ENCODE results near the gene C1GALT1C1L. TPM values are rescaled to one million over a fixed set of nuclear protein-coding genes. Genes with fewer than 3 reads are reported as not detected.
"Not testable (repeated sequence)": the region's sequence is repeated elsewhere in the genome, so short reads cannot be mapped to it uniquely, and the experiment has no call there.

The C1GALT1C1L gene
- total RNA-seq (2014; rRNA removed; shearing (Covaris generic)) = 0.12 and 1.3 TPM in 2 replicates

DNA sequence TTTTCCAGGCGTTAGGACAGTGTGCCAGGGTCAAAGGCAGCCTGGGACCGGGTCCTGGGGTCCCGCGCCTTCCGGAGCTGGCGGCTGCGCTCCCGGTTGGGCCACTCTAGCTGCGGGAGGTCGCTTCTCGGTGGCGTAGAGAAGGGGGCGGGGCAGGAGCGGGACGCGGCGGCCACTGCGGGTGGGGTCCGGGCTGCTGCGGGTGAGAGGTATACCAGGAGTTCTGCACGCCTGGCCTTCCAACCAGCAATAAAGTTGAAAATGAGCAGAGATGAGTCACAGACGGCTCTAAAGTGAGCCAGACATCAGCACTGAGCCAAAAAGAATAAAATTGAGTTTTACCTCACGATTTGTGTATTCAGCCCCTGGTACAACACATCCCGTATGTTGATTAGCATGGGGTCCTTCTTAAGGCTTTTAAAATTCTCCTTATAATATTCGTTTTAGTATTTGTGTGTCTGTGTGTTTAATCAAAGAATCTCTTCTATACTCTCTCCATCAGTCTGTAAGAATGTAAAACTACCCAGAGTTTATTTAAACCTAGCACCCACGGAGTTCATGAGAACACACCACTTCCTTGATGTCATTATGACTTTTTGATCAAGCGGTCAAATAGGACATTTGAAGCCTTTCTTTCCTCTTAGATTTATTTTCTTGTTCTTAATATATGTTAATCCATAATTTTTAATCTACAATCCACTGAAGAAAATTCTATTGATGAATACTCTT is at the start of gene C1GALT1C1L:
Gene C1GALT1C1L (minus strand): TSS at position 108 of the 729 bp plus-strand sequence. CDS start 107 bp downstream, at position 1.
- DNase-seq (ENCODE audit: low read depth) = peak; percentile 70

DNA sequence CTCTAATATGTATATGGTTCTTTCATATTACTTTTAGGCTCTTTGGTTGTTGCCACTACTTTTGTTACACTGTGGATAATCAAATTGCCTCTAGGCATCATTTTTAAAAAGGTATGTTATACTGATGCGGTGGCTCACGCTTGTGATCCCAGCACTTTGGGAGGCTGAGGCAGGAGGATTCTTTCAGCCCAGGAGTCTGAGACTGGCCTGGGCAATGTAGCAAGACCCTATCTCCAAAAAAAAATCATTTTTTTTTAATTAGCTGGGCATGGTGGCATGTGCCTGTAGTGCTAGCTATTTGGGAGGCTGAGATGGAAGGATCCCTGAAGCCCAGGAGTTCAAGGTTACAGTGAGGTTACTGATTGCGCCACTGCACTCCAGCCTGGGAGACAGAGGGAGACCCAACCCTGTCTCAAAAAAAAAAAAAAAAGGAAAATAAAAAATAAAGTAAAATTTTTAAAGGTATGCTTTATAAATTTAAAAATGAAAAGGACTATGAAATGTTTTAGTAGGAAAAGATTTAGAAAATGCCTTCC is 49.5 kb upstream of the C1GALT1C1L start:
- no peak for DNase-seq (ENCODE audit: low read depth)

DNA sequence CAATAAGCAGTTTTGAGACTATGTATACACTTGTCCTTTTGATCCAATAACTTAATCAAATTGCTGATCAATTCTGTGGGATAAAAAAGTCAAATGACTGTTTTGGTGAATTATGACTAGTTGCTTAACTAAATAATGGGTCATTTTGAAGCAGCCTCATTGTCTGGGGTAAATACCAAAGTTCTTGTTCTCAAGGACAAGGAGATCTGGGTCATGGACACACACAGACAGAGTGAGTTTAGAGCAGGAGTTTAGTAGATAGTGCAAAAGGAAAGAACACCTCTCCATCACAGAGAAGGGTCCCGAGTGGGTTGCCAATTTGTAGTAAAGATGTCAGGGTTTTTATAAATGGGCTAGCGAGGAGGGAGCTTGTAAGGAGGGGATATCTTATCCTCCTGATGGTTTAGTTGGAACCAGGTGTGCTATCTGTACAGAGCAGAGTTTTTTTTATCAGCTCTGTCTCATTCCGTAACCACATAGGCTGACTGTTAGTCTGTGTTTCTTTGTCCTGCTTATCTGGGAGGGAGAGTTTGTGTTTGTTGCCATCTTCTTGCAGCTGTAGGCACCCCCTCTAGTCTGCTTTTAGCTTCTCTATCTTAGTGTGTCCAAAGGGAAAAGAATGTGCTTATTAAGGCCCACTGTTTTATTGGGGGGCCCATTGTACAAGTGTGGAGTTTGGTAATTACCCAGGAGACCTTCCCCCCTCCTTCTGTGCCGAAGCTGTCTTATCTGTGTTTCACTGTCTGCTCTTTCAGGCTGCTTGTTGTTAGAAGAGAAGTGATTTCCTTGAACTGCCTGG is 48.7 kb upstream of the C1GALT1C1L start:
- DNase-seq (ENCODE audit: low read depth) = no peak

DNA sequence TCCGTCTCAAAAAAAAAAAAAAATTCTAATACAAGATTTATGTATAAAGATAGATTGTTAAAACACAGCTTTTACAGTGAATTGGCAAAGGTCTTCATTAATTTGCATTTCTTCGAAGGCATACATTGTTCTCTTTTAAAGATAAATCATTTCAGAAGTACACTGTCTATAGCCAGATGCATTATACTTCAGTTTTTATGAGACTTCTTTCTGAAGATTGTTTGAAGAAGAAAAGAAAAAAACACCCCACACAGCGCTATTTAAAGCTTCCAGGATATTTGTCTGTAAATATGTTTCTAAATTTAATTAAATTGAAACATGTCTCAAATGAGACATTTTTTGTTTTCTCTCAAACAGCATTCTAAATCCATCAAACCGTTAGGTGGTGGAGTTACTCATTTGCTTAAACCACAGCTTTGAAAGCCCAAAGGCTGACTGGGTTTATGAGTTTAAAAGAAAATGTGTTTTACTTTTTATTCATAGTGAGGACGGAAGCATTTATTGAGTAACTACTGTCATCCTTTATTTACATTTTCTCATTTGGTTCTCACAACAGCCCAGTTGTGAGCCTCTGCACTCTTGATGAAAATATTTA is 42.4 kb upstream of the C1GALT1C1L start:
- DNase-seq (ENCODE audit: low read depth) = no peak

DNA sequence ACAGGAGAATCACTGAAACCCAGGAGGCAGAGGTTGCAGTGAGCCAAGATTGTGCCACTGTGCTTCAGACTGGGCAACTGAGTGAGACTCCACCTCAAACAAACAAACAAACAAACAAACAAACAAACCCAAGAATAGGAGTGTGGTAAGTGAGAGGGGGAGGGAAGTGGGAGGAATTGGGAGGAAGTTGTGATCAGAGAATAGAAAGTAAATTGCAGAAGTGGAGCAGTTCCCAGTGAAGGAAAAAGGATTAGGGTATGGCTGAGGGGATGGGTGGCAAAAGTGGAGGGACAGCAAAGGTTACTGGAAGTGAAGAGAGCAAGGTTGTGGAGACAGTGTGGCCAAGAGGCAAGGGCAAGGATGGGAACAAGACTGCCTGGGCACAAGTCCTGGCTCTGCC is 41.1 kb upstream of the C1GALT1C1L start:
- no peak for DNase-seq (ENCODE audit: low read depth)

DNA sequence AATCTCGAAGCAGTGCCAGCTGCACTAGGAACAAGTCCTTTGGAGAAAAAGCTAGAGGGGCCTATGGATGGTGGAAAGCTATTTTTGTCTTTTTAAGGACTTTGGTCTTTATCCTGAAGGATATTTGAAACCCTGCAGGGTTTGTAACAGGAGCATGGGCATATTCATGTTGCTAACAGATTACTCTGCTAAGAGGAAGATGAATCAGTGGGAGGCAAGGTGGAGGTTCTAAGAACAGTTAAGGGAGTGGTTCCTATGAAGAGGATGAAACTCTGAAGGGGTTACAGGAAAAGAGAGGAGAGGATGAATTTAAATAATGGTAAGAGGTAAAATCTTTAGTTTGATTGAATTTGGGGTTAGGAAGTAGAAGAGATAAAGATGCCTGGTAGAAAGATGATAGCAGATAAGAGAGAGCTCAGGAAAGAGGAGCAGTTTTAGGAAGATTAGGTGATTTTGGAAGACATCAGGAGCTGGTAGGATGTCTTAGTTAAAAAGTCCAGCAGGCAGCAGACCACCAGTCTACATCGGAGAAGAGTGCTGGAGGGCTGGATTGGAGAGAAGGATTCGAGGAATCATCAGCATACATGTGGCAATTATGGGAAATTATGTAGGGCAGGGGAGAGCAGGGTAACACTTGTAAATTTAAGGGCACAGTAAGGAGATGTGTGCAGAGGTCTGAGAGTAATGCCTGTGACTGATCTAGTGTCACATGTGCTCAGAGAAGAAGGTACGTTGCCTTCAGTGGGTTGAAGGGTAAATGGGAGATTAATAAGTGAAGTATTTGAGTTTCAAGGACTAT is 39.3 kb upstream of the C1GALT1C1L start:
- no peak for DNase-seq (ENCODE audit: low read depth)

DNA sequence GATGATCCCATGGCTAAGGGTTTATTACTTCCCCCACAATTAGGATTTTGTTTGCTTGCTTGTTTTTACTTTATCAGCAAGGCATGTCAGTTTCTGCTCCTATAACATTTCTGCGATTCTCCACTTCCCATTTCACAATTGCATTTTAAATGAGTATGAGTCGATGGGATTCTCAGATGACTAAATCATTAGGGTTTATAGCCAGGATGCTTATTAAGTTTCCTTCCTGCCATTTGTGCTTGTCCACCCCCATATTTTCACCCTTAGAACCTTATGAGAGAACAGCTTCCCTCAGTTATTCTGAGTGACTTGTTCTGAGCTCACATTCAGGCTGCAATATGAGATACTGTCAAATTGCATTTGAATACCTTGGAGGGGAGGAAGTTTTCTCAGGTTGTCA is 37.9 kb upstream of the C1GALT1C1L start:
- DNase-seq (ENCODE audit: low read depth) = peak; percentile 15

DNA sequence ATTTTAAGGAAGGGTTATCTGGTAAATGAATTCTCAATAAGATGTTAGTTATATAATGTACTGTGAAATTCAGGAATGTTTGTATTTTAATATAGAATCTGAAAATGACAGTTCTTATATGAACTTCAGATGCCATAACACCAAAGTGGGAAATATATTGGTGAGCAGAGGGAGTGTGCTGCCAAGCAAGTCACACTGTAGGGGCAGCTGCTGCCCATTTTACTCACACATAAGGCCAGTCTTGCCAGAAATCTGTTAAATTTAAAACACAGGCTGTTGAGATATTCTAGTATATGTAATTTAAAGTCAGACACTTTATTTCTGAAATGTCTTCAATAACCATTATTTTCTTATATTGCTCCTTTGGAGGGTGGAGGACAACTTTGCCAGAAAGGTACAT is 34.6 kb upstream of the C1GALT1C1L start:
- no peak for DNase-seq (ENCODE audit: low read depth)

DNA sequence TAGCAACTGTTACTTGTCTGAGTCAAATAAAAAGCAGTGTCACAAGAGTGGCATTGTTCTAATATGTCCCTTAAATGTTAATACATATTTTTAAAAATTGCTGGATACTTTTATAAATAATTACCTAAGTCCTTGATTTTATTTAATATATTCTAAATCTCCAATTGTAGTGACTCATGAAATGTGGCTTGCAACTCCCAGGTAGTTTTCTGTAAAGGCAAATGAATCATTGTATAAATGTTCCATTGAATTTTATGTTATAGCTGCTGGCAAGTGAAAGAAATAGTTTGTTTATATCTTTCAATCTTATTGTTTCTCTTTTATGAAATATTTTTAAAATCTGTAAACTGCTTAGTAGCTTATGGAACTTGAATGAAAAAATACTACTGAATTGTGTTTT is 32.7 kb upstream of the C1GALT1C1L start:
- no peak for DNase-seq (ENCODE audit: low read depth)

DNA sequence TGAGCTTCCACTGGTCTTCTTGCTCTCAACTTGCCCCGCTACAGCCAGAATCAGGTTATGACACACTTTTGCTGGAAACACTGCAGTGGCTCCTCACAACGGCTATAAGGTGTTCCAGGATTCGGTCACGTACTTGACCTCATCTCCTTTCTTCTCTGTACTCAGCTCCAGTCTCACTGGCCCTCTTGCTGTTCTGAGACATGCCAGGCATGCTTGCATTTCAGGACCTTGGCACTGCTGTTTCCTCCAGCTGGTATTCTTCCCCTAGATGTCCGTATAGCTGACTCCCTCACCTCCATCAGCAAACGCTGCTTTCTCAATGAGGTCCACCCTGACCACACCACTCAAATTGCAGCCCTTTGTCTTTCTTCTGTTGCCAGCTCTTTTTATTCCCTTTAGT is 31.9 kb upstream of the C1GALT1C1L start:
- no peak for DNase-seq (ENCODE audit: low read depth)

DNA sequence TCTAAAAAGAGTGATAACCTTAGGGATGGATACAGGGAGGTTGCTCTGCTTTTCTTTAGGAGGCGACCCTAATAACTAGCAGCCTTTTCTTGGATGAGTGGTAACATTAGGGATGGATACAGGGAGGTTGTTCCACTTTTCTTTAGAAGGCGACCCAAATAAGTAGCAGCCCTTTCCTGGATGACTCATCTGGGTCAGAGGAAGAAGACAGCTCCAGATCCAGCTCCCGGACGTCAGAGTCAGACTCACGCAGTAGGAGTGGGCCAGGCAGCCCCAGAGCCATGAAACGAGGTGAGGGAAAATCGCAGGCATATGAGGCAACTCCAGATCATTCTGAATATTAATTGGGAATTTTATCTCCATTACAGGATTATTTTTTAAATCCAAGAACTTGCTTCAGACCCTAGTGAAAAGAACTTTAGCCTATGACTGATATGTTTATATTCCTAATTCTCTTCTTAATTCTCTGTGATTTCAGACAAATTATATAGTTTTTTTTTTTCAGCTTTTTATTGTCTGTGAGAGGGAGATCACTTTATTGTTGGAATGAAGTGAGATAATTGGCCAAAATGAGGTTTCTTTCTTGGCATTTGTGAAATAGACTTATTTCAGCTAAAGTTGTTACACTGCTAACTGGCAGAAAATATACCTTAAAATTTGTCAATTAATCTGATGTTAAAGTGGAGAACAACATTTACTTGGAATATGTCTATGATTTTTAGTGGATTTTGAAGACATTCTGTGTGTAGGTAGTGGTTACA is 31.2 kb upstream of the C1GALT1C1L start:
- peak; percentile 88 for DNase-seq (ENCODE audit: low read depth)

DNA sequence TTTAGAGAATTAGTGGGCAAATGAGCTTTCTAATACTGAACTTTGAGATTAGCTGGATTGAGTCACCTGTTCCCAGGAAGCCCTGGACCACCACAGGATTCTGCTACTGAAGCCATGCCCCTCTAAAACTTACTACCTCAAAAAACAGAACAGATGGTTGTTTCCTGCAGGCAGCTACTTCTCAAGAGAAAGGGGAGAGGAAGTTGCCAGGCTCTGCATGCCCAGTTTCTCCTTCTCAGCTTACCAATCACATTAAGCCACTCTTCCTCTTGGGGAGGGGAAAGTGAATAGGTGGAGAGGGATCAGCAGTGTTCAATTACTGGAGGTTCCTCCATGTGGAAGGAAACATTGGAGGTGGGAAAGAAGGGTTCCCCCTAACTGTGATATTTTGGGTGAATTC is 24.9 kb upstream of the C1GALT1C1L start:
- DNase-seq (ENCODE audit: low read depth) = no peak

DNA sequence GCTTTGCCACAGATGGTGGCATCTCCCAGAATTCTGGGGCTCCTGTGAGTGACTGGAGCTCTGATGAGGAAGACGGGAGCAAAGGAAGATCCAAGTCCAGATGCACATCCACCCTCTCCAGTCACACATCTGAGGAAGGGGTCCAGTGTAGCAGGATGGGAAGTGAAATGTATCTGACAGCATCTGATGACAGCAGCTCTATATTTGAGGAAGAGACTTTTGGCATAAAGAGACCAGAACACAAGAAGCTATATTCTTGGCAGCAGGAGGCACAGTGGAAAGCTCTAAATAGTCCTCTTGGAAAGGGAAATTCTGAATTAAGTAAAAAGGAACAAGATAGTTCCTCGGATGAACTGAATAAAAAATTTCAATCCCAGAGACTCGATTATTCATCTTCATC is 23.5 kb upstream of the C1GALT1C1L start:
- no peak for DNase-seq (ENCODE audit: low read depth)

DNA sequence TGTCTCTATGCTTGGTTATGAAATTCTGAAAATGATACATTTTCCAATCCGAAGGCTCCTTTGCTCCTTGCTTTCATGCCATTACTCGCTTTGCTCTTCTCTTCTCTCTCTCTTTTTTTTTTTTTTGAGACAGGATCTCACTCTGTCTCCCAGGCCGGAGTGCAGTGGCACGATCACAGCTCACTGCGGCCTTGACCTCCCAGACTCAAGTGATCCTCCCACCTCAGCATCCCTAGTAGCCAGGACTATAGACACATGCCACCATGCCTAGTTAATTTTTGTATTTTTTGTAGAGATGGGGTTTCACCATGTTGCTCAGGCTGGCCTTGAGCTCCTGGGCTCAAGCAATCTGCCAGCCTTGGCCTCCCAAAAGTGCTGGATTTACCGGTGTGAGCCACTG is 21.9 kb upstream of the C1GALT1C1L start:
- DNase-seq (ENCODE audit: low read depth) = not testable (repeated sequence)

DNA sequence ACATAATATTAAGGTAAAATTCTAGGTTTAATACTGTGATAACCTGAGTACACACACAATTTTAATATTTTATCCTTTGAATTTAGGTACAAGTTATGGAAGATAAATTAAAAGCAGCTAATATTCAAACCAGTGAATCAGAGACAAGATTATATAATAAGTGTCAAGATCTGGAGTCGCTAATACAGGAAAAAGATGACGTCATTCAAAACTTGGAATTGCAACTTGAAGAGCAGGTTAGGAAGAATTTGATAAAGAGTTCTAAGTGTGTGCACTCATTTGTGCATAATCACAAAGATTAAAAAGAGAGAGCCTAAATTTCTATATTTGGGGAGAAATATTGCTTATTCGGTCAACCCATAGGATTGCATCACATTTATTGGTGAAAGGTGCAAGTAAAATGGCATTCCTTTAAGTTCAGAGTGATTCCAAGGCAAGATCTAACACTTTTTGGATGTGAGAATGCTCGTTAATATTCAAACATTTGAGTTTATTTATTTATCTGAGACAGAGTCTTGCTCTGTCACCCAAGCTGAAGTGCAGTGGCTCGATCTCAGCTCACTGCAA is 16.3 kb upstream of the C1GALT1C1L start:
- DNase-seq (ENCODE audit: low read depth) = no peak

DNA sequence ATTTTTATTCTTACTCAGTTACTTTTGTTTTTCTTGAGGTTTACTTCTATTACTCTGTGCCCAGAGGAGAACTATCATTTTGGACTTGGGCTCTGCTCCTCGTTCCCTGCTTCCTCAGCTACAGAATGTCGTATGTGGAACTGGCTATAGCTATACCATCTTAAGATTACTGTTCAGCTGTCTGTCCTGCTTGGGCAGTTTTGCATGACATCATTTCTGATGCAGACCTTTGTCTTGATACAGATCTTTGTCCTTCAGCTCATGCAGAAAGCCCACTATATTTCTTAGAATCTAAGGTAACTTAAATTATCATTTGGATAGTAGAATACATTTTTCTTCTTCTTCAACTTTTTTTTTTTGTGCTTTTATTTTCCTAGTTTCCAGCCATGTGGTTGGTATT is 13.8 kb upstream of the C1GALT1C1L start:
- DNase-seq (ENCODE audit: low read depth) = no peak

DNA sequence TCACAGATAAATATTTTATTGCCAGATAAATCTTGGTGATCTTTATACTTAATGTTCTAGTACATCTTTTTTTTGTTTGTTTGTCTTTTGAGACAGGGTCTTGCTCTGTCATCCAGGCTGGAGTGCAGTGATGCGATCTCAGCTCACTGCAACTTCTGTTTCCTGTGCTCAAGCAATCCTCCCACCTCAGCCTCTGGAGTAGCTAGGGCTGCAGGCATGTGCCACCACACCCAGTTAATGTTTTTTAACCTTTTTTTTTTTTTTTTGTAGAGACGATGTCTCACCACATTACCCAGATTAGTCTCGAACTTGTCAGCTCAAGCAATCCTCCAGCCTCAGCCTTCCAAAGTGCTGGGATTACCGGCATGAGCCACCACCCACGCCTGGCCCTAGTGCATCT is 9.1 kb upstream of the C1GALT1C1L start:
- DNase-seq (ENCODE audit: low read depth) = peak; percentile 21

DNA sequence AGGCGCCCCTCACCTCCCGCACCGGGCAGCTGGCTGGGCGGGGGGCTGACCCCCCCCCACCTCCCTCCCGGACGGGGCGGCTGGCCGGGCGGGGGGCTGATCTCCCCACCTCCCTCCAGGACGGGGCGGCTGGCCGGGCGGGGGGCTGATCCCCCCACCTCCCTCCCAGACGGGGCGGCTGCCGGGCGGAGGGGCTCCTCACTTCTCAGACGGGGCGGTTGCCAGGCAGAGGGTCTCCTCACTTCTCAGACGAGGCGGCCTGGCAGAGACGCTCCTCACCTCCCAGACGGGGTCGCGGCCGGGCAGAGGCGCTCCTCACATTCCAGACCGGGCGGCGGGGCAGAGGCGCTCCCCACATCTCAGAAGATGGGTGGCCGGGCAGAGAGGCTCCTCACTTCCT is 1.6 kb upstream of the C1GALT1C1L start:
- not testable (repeated sequence) for DNase-seq (ENCODE audit: low read depth)

DNA sequence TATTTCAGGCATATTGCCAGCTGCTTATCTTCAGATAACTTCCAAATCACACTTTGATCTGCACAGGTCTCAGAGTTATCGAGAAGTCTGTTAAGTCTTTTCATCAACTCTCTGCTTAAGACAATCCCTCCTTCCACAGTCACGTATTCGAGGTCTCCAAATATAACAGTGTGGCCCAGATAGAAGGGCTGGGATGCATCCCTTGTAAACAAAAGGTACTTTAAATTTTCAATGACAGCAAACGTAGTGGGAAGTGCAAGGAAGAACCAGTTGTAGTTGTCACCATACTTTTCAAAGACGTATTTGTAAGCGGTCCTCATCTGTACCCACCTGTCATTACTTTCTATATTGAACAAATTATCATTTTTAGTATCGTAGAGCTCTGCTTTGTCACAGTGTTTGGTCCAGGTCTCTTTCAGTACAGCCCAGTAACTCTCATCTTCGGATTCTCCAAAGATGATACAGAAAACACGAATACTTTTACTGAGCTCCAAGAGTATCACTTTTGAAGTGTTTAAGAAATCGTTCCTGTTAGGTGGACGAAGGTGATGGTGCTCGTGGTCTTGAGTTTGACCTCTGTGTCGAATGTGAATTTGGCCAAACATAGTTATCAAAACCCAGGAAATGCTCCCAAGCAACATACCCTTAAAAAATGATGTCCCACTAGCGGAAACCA is 445 bp downstream of the C1GALT1C1L start:
- DNase-seq (ENCODE audit: low read depth) = no peak

DNA sequence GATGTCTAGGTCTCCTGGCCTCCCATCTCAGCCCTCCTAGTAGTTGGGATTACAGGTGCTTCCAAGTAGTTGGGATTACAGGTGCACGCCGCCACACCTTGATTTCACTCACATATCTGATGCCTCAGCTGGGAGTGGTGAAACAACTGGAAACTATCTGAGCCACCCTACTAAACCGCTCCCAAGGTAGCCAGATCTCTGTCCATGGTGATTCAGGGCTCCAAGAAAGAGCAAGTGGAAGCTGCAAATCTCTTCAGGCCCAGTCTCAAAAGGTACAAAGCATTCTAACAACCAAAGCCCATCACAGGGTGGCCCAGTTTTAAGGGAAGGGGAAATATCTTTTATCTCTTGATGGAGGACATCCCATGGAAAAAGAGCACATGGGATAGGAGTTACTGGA is 19.0 kb downstream of the C1GALT1C1L start:
- DNase-seq (ENCODE audit: low read depth) = no peak

Measured in Daoy (cell line).